ENCODE data around the gene CHAD. TPM values are rescaled to one million over a fixed set of nuclear protein-coding genes. Genes with fewer than 3 reads are reported as not detected.
A peak's percentile ranks its signal among the peaks of the same experiment; 100 is the strongest.

Gene CHAD
- polyA plus RNA-seq, 1 donor (not counting 4 experiments of a cell fraction or from before 2014, with no cell fraction given): not detected

GRCh38 chr17:50499270-50499669, 30.6 kb upstream of the CHAD start:
- H3K27ac ChIP-seq (ENCODE audit: control insufficient read depth, insufficient read depth, low read length): no peak overlapping the region
- H3K4me3 ChIP-seq (ENCODE audit: control insufficient read depth in 2 of 3, extremely low read depth in 1 of 3, insufficient read depth in 2 of 3, low read depth in 1 of 3, low read length in 3 of 3): no peak overlapping the region
- no peak overlapping the region for H3K9ac ChIP-seq (ENCODE audit: control insufficient read depth, extremely low read depth, insufficient read depth, low read length)
- H3K4me1 ChIP-seq (ENCODE audit: control insufficient read depth, extremely low read depth, insufficient read depth, low read length): peaks cover 18% of the 10 kb centered on the region
- dilution Hi-C loops (cut with MboI; ENCODE audit: extremely low pct_ligation_motif_present, low sequenced_read_pairs): no loop called here
- H3K4me2 ChIP-seq (ENCODE audit: control insufficient read depth, extremely low read depth, insufficient read depth, low read depth, low read length): no peak overlapping the region
- no peaks in the 10 kb centered on the region for H3K9me1 ChIP-seq (ENCODE audit: control insufficient read depth, extremely low read depth, insufficient read depth, low read length)
- FAIRE-seq (no peak), DNase-seq (ENCODE audit: low read depth, low spot score) (no peak)
- H3K79me2 ChIP-seq (ENCODE audit: control insufficient read depth, insufficient read depth, low read length): no peaks in the 10 kb centered on the region
- H3K9me3 ChIP-seq (ENCODE audit: control insufficient read depth, low read depth, low read length): no peaks in the 10 kb centered on the region
- H4K20me1 ChIP-seq (ENCODE audit: control insufficient read depth, extremely low read depth, insufficient read depth, low read length): no peaks in the 10 kb centered on the region
- no peak for TF ChIP-seq CTCF (optimal IDR thresholded peaks at IDR 0.05 in 1 of 3, IDR thresholded peaks at IDR 0.05 in 1 of 3, conservative IDR thresholded peaks at IDR 0.05 in 1 of 3; ENCODE audit: extremely low read depth in 1 of 3, insufficient read depth in 2 of 3, low read length in 3 of 3)
- no peak for TF ChIP-seq EZH2 (IDR thresholded peaks at IDR 0.05; ENCODE audit: low read length)
- H3K36me3 ChIP-seq (ENCODE audit: control insufficient read depth in 2 of 2, extremely low read depth in 1 of 2, insufficient read depth in 2 of 2, low read length in 2 of 2): no peaks in the 10 kb centered on the region
- no peaks in the 10 kb centered on the region for H3K27me3 ChIP-seq (ENCODE audit: control insufficient read depth, extremely low read depth, insufficient read depth, low read length)
- no peak overlapping the region for H2AFZ ChIP-seq (ENCODE audit: control insufficient read depth, low read length)

DNA sequence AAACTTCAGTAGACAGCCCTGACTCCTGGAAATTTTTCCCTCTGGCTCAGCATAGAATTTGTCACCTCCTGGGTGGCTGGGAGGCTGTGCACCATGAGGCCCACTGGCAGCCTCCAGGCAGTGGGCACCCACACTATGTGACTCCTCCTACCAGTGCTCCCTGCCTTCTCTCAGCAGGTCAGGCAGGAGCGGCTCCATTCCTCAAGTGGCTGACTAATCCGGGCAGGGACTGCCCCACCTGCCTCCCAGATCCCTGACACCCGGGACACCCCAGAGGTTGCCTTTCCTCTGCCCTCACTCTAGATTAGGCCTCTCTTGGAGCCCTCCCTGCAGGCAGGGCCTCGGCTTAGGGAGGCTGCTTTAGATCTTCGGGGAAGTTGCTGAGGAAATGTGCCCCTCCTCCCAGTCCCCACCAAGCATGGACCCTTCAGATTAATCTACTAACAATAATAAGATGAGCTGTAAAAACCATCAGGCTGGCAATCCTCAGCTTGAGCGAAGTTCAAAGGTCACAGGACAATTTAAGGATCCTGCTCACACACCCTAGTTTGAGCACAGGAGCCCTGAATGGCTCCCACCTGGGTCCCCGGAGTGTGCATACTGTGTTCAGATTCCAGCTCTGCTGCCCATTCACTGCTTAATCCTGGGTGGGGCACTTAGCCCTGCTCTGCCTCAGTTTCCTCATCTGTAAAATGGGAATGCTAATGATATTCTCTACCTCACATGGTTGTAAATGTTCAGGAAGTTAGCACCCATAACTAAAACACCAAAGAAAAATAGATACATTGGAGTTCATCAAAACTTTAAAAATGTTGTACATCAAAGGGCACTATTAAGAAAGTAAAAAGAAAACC, 29.6 kb upstream of the CHAD start:
- DNase-seq (ENCODE audit: low read depth, low spot score) (peak; percentile 79), FAIRE-seq (peak; percentile 71)
- no peaks in the 10 kb centered on the region for H3K79me2 ChIP-seq (ENCODE audit: control insufficient read depth, insufficient read depth, low read length)
- no peaks in the 10 kb centered on the region for H3K9me3 ChIP-seq (ENCODE audit: control insufficient read depth, low read depth, low read length)
- H2AFZ ChIP-seq (ENCODE audit: control insufficient read depth, low read length): peak overlapping the region; percentile 54
- peak overlapping the region; percentile 42 for H3K27ac ChIP-seq (ENCODE audit: control insufficient read depth, insufficient read depth, low read length)
- no peaks in the 10 kb centered on the region for H3K36me3 ChIP-seq (ENCODE audit: control insufficient read depth in 2 of 2, extremely low read depth in 1 of 2, insufficient read depth in 2 of 2, low read length in 2 of 2)
- peak overlapping the region; percentile 46 for H3K4me2 ChIP-seq (ENCODE audit: control insufficient read depth, extremely low read depth, insufficient read depth, low read depth, low read length)
- dilution Hi-C loops (cut with MboI; ENCODE audit: extremely low pct_ligation_motif_present, low sequenced_read_pairs): no loop called here
- H4K20me1 ChIP-seq (ENCODE audit: control insufficient read depth, extremely low read depth, insufficient read depth, low read length): no peaks in the 10 kb centered on the region
- peak overlapping the region; percentile 8 for H3K9ac ChIP-seq (ENCODE audit: control insufficient read depth, extremely low read depth, insufficient read depth, low read length)
- peaks cover 10% of the 10 kb centered on the region for H3K4me1 ChIP-seq (ENCODE audit: control insufficient read depth, extremely low read depth, insufficient read depth, low read length)
- H3K27me3 ChIP-seq (ENCODE audit: control insufficient read depth, extremely low read depth, insufficient read depth, low read length): no peaks in the 10 kb centered on the region
- no peaks in the 10 kb centered on the region for H3K9me1 ChIP-seq (ENCODE audit: control insufficient read depth, extremely low read depth, insufficient read depth, low read length)
- TF ChIP-seq EZH2 (IDR thresholded peaks at IDR 0.05; ENCODE audit: low read length) (no peak), CTCF (optimal IDR thresholded peaks at IDR 0.05 in 1 of 3, IDR thresholded peaks at IDR 0.05 in 1 of 3, conservative IDR thresholded peaks at IDR 0.05 in 1 of 3; ENCODE audit: extremely low read depth in 1 of 3, insufficient read depth in 2 of 3, low read length in 3 of 3) (no peak)
- no peak overlapping the region for H3K4me3 ChIP-seq (ENCODE audit: control insufficient read depth in 2 of 3, extremely low read depth in 1 of 3, insufficient read depth in 2 of 3, low read depth in 1 of 3, low read length in 3 of 3)

All from keratinocyte (primary cell).